Measurements from ENCODE around the gene ARL6IP4.

ARL6IP4 gene

DNA sequence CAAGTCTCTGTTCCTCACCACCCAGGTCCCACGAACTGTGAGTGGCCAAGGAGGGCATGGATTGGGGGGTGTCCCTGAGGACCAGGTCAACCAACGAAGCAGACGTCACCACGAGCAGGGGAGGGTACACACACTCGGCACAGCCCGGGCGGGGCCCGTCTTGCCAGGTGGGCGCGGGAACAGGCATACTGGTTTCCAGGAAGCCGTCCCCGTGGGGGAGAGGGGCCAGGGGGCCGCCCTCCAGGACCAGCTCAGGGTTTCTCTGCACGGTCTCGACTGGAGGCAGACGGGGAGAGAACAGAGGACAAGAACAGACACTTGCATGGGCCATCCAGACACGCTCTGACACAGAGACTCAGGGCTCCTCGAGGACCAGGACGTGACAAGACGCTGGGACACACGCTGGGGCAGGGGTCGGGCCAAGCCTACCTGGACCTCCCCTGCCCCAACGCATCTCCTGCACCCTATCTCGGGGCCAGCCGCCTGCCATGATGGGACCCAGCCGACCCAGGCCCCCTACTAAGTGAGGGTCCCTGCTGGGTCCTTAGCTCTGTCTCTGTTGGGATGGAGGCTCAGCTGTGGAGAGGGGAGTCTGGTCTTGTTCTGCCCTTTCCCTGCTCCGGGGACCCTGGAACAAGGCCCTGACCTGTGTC, 11.3 kb downstream of the ARL6IP4 start:
- no peak for DNase-seq (ENCODE audit: low read depth)

DNA sequence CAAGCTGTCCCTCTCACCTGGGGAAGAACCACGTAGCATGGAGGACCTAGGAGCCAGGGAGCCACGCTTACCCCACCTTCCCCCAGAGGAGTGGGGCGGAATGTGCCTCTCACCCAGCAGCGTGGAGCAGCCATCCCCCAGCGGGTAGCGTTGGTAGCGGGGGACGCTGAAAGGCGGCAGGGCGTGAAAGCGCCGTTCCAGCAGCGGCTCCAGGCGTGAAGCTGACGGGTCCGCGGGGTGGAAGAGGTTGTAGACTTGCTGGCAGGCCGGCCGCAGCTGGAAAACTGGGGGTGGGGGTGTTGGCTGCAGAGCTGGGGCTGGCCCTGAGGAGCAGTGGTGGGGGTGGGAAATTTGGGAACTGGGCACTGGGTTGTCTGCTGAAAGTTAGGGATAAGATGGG, 11.9 kb downstream of the ARL6IP4 start:
- no peak for DNase-seq (ENCODE audit: low read depth)

- no peak for DNase-seq (ENCODE audit: low read depth)
Measured at GRCh38 chr12:122994140-122994675, 13.7 kb downstream of the ARL6IP4 start.

DNA sequence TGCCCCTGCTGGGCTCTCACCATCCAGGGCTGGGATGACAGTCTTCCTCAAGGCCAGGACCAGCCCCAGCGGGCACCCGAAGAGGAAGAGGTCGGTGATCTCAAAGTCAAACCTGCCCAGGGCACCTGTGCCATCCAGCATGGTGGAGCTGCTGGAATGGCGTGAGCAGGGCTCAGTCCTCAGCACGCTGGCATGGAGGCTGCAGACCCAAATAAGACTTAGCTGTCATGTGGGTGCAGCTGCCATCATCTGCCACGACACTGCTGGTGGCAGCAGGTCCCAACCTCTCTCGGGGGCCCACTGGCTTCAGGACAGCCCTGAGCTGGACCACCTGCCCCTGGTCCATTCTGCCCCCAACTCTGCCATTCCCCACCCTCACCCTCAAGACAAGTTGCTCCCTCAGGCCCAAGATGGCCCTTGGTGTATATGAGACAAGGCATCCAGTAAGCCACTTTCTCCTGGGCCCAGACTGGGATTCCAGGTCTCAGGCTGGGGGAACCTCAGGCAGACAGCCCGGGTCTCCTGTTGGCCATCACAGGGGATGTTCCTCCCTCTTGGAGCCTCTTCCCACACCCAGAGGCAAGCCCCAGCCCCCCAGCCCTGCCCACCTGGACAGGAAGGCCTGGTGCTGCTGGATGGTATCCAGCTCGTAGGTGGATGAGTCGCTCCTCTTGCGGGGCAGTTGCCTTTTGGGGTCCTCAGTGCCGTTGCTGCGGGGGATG, 14.5 kb downstream of the ARL6IP4 start:
- no peak for DNase-seq (ENCODE audit: low read depth)

- DNase-seq (ENCODE audit: low read depth) = no peak
Measured at GRCh38 chr12:122995503-122996187, 15.2 kb downstream of the ARL6IP4 start.

GRCh38 chr12:122996188-122996601, 15.7 kb downstream of the ARL6IP4 start:
- DNase-seq (ENCODE audit: low read depth) = no peak

DNA sequence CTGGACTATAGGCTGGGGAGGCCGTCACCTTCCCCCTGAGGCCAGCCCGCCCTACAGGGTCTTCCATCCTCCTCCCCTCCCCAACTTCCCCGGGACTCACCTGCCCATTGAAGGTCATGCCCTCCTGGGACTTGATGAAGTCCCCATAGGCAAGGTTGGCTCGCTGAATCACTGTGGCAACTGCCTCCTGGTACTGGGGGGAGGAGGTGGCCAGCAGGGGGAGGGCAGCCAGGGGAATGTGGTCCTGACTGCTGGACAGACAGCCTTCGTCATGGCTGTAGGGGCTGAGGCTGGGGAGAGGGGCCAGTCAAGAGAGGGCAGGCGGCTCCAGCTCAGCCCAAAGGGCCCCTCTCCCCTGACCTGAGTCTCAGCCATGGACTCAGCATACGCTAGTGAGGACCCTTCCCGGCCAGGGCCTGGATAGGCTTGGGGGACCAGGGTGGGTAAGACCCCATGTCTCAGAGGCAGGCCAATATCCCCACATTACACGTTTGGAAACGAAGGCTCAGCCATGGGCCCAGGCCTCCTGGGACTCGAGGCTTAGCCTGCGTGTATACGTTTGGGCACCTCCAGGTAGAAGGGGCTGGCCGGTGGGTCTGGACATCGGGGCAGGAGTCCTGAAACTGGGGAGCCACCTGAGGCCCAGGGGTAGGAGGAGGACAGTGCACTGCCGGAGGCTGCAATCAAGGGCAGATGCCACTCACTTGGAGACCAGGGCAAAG, 16.3 kb downstream of the ARL6IP4 start:
- no peak for DNase-seq (ENCODE audit: low read depth)

DNA sequence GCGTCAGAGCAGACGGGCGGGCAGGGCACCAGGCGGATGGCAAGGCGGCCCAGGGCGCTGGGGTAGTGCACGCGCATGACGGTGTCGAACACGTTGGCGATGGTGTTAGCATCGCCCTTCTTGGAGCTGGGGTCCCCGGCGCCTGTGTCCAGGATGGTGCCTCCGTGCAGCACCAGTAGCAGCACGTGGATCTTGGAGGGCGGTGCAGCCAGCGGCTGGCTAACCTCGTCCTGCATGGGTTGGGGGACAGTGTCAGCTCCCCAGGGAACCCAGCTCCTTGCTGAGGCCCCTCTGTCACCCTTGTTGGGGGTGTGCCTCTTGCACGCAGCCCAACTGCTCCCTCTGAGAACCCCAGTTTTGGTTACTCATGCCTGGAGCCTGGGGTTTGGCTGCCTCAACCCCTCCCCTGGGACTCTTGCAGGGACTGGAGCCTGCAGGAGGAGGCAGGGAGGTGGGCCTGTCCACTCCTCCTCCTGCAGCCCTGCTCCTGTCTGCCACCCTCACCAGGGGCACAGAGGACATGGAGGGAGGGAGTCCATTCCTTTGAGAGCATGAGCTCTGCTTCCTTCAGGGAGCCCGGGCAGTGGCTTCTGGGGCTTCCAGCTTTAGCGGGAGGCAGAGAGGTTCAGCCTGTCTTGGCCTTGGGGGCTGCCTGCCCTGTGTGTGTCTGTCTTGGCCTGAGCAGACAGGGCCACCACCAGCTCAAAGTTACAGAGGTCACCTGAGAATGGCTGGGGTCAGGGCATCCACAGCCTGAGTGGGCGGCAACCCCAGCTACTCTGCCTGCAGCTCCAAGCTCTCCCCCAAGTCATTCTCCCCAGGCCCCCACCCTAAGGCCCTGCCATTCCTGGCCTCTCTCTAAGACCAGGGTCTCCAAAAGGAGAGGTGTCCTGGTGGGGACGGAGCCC, 17.1 kb downstream of the ARL6IP4 start:
- no peak for DNase-seq (ENCODE audit: low read depth)

DNA sequence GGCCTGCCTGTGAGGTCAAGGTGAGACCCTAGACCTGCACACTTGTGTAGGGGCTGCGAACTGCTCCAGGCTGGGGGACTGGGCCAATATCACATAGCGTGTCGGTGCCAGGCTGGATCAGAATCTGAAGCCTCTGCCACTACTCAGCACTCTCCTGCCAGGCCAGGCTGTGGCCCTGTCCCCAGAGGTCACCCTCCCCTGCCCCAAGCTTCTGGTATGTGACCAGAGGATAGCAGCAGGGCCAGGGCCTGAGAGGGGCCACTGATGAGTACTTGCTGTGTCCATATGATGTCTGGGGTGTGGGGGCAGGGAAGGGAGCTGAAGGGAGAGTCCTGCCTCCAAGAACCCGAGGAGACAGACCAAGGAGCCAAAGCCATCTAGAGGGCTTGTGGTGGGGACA, 17.8 kb downstream of the ARL6IP4 start:
- DNase-seq (ENCODE audit: low read depth) = no peak

GRCh38 chr12:122999196-122999946, 18.9 kb downstream of the ARL6IP4 start:
- DNase-seq (ENCODE audit: low read depth) = no peak

- DNase-seq (ENCODE audit: low read depth) = no peak
Measured at GRCh38 chr12:122999986-123000420, 19.5 kb downstream of the ARL6IP4 start.

- no peak for DNase-seq (ENCODE audit: low read depth)
Measured at GRCh38 chr12:123000578-123000977, 20.1 kb downstream of the ARL6IP4 start.

GRCh38 chr12:123001464-123001863, 21.0 kb downstream of the ARL6IP4 start:
- no peak for DNase-seq (ENCODE audit: low read depth)

DNA sequence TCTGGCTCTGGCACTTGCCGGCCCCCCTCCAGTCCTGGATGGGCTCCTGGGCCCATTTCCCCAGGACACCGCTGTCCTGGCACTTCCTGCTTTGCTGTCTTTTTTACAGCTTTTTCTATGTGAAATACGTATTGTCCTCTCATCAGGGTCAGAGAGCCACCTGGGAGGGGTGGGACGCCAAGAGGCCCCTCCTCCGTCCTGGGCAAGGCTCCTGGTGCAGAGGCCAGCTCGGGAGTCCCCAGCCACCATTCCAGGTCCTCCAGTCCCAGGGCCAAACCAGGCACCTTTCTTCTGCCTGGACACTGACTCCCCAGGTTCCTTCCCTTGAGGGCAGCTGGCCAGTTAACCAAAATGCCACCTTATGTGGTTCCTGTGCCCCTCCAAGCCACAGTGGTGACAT, 22.8 kb downstream of the ARL6IP4 start:
- no peak for DNase-seq (ENCODE audit: low read depth)

GRCh38 chr12:123004287-123004686, 23.8 kb downstream of the ARL6IP4 start:
- no peak for DNase-seq (ENCODE audit: low read depth)

GRCh38 chr12:123005081-123005626, 24.7 kb downstream of the ARL6IP4 start:
- no peak for DNase-seq (ENCODE audit: low read depth)

GRCh38 chr12:123006977-123007376, 26.5 kb downstream of the ARL6IP4 start:
- no peak for DNase-seq (ENCODE audit: low read depth)

DNA sequence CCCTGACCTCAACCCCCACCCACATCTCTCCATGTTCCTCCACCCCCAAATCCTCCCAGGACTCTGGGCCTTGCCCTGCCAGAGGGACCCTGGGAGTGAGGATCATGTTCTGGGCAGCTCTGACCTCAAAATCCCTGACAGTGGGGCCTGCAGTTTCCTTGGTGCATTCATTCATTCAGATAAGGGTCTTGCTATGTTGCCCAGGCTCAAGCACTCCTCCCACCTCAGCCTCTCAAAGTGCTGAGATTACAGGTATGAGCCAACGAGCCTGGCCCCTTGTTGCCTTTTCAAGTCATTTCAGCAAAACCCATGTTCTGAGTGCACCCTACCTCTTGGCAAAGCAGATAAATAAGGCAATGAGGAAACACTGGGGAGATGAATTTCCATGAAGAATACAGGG, 29.6 kb downstream of the ARL6IP4 start:
- no peak for DNase-seq (ENCODE audit: low read depth)

DNA sequence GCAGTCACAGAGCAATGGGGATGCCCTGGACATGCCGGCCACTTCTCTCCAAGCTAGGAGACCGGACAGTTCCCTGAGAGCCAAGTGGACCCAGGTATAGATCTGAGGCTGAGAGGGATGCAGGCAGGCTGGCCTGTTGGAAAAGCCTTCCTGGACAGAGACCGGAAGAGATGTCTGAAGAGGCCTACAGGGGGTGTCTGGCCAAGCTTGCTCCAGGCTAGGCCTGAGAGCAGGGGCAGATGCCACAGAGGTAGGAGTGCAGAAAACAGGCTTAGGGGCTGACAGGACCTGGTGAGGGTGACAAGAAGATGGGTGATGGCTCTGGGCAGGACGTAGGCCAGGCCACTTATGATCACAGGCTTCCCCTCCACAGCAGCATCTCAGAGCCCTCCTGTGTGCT, 30.2 kb downstream of the ARL6IP4 start:
- DNase-seq (ENCODE audit: low read depth) = no peak

- no peak for DNase-seq (ENCODE audit: low read depth)
Measured at GRCh38 chr12:123011701-123012100, 31.2 kb downstream of the ARL6IP4 start.

Measured in fibroblast of the conjunctiva (primary cell).